Natural killer cell (primary cell): ENCODE measurements around the gene MRPS18B. TPM values are rescaled to one million over a fixed set of nuclear protein-coding genes. Genes with fewer than 3 reads are reported as not detected.

ENCODE experiments used
- ATAC-seq, 3 donors: fragments of 150-1000 bp in 2 of 3; fragments of 200-7000 bp in 1 of 3; cut with Tn5 transposase; 1 replicate in 1 of 3; 2 replicates in 2 of 3; pipeline ENCODE4 v1.10.0; 2021; ENCODE audit warnings: mild to moderate bottlenecking in 2 of 3, moderate library complexity in 2 of 3
- DNase-seq, 2 donors: peaks; one replicate each; pipeline versions ENCODE4 v3.0.0 to v3.0.0-alpha.2; 2013 to 2021; ENCODE audit warnings: mixed read lengths in 1 of 2
- H3K27ac ChIP-seq: one replicate; pipeline ENCODE4 v1.5.1; 2013; ENCODE audit warnings: mild to moderate bottlenecking, low read length
- H3K27me3 ChIP-seq: one replicate; pipeline ENCODE4 v1.6.1; 2013; ENCODE audit warnings: low read length; ENCODE audit not compliant: control insufficient read depth, insufficient read depth
- H3K36me3 ChIP-seq: one replicate; pipeline ENCODE4 v1.6.1; 2013; ENCODE audit warnings: low read length; ENCODE audit not compliant: control insufficient read depth, insufficient read depth
- H3K4me1 ChIP-seq: one replicate; pipeline ENCODE4 v1.6.1; 2013; ENCODE audit warnings: low read length; ENCODE audit not compliant: control insufficient read depth, insufficient read depth
- H3K4me3 ChIP-seq: one replicate; pipeline ENCODE4 v1.5.1; 2013; ENCODE audit warnings: low read length
- H3K9me3 ChIP-seq: one replicate; pipeline ENCODE4 v1.6.1; 2013; ENCODE audit warnings: low read length; ENCODE audit not compliant: control insufficient read depth, insufficient read depth
- H3K27ac Mint-ChIP-seq, 2 donors: one replicate each; pipeline ENCODE4 v1.8.0; 2022; ENCODE audit warnings: mild to moderate bottlenecking in 2 of 2, mixed read lengths in 2 of 2, moderate library complexity in 1 of 2
- H3K27me3 Mint-ChIP-seq, 2 donors: one replicate each; pipeline ENCODE4 v1.8.0; 2022; ENCODE audit warnings: low read depth in 2 of 2, mixed read lengths in 2 of 2
- H3K36me3 Mint-ChIP-seq: one replicate; pipeline ENCODE4 v1.8.0; 2022; ENCODE audit warnings: mixed read lengths
- H3K4me1 Mint-ChIP-seq, 2 donors: one replicate each; pipeline ENCODE4 v1.8.0; 2022; ENCODE audit warnings: mixed read lengths in 2 of 2
- H3K4me3 Mint-ChIP-seq: one replicate; pipeline ENCODE4 v1.8.0; 2022; ENCODE audit warnings: mild to moderate bottlenecking, moderate library complexity, mixed read lengths
- H3K9me3 Mint-ChIP-seq, 2 donors: one replicate each; pipeline ENCODE4 v1.8.0; 2022; ENCODE audit warnings: mixed read lengths in 2 of 2
- WGBS: methylation state at CpG from one replicate; pipeline ENCODE4 v1.1.7; 2013; ENCODE audit warnings: missing lambda C conversion rate; ENCODE audit not compliant: insufficient coverage; 5-methylcytosine and 5-hydroxymethylcytosine counted together
- intact Hi-C: fragments of 100-400 bp; cut with micrococcal nuclease; formaldehyde crosslinking; loops from one replicate; pipeline ENCODE4 v1.14.2; 2022
- total RNA-seq, 4 donors: library from RNA; stranded (reverse); fragments of 120-200 nt in 1 of 4; gene quantifications; one replicate each; pipeline versions ENCODE4 v1.2.3 to v1.2.4, GENCODE V29; 2013 to 2022
- TF ChIP-seq, protein P1 (sequence below): fragments of 200-600 bp; IDR thresholded peaks from one replicate; pipeline ENCODE4 v1.8.0; 2022; ENCODE audit warnings: antibody characterized with exemption

Gene MRPS18B
- total RNA-seq, 3 donors from 2014 or later (not counting 1 experiment from before 2014, with no cell fraction given): 14.2 to 19.9 (median 16.6) TPM

DNA sequence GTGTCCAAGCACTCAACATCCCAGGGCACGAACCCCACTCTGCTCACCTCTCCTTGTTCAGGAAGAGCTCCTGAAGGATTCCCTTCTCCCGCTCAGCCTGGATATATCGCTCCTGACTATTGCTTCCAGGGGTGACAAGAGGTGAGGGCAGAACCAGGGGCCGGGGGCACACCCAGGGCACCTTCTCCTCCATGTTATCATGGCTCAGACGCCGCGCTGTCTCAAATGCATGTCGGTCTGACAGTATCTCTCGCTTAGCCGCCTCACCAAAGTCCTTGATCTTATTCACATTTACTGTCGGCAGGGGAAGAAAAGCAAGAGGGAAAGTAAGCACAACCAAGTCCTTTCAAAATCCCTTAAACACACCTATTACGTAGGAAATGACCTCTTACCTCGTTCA lies 13.7 kb upstream of the MRPS18B start:
- Mint-ChIP-seq H3K4me3 (no peak overlapping the region), H3K27me3 (no peaks in the 10 kb centered on the region), H3K9me3 (no peaks in the 10 kb centered on the region), H3K27ac (peak overlapping the region; percentile 59), H3K36me3 (peaks cover 47% of the 10 kb centered on the region), H3K4me1 (peaks cover 35 to 47% of the 10 kb centered on the region in 2 donors)
- Histone ChIP-seq H3K27ac (no peak overlapping the region), H3K27me3 (no peaks in the 10 kb centered on the region), H3K4me3 (no peak overlapping the region), H3K4me1 (peaks cover 27% of the 10 kb centered on the region), H3K36me3 (peaks cover 86% of the 10 kb centered on the region), H3K9me3 (no peaks in the 10 kb centered on the region)
- TF ChIP-seq, protein P1, sequence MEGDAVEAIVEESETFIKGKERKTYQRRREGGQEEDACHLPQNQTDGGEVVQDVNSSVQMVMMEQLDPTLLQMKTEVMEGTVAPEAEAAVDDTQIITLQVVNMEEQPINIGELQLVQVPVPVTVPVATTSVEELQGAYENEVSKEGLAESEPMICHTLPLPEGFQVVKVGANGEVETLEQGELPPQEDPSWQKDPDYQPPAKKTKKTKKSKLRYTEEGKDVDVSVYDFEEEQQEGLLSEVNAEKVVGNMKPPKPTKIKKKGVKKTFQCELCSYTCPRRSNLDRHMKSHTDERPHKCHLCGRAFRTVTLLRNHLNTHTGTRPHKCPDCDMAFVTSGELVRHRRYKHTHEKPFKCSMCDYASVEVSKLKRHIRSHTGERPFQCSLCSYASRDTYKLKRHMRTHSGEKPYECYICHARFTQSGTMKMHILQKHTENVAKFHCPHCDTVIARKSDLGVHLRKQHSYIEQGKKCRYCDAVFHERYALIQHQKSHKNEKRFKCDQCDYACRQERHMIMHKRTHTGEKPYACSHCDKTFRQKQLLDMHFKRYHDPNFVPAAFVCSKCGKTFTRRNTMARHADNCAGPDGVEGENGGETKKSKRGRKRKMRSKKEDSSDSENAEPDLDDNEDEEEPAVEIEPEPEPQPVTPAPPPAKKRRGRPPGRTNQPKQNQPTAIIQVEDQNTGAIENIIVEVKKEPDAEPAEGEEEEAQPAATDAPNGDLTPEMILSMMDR: no peak
- DNase-seq (no peak), ATAC-seq (no peak)
- WGBS: 96% methylated on average over 13 of the region's 13 CpGs
- intact Hi-C loops: no loop called here

DNA sequence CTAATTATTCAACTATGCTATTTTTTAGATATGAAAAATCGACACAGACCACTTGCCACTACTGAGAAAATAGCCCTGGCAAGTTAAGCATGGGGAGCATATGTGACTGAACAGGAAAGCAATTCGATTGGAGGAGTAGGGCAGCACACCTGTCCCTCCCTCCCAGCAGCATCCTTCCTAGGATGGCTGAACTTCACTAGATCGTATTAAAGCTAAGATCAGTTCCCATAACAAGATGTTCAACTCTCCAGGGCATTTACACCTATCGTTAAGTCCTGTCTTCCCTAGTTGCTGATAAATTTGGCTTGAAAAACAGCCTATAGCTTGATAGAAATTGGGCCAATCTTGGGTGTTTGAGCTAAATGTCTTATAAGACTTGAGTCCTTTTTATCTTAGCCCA lies 7.6 kb upstream of the MRPS18B start:
- H3K4me3 Mint-ChIP-seq: no peak overlapping the region
- Histone ChIP-seq H3K4me1 (peaks cover 12% of the 10 kb centered on the region), H3K27ac (peak overlapping the region; percentile 27), H3K4me3 (no peak overlapping the region), H3K36me3 (peaks cover 46% of the 10 kb centered on the region), H3K9me3 (no peaks in the 10 kb centered on the region), H3K27me3 (no peaks in the 10 kb centered on the region)
- intact Hi-C loops: loop anchor here (10.0 kb wide), 1 partner anchor 745 kb away; the partner anchor contains the start of gene HLA-B
- no peaks in the 10 kb centered on the region for H3K27me3 Mint-ChIP-seq
- H3K4me1 Mint-ChIP-seq: peaks cover 54 to 65% of the 10 kb centered on the region in 2 donors
- TF ChIP-seq, protein P1: no peak
- ATAC-seq (no peak), DNase-seq (no peak)
- H3K9me3 Mint-ChIP-seq: no peaks in the 10 kb centered on the region
- H3K36me3 Mint-ChIP-seq: peaks cover 25% of the 10 kb centered on the region
- peak overlapping the region; percentile 70 to 100 for H3K27ac Mint-ChIP-seq
- WGBS: 91% methylated on average over 4 of the region's 4 CpGs

DNA sequence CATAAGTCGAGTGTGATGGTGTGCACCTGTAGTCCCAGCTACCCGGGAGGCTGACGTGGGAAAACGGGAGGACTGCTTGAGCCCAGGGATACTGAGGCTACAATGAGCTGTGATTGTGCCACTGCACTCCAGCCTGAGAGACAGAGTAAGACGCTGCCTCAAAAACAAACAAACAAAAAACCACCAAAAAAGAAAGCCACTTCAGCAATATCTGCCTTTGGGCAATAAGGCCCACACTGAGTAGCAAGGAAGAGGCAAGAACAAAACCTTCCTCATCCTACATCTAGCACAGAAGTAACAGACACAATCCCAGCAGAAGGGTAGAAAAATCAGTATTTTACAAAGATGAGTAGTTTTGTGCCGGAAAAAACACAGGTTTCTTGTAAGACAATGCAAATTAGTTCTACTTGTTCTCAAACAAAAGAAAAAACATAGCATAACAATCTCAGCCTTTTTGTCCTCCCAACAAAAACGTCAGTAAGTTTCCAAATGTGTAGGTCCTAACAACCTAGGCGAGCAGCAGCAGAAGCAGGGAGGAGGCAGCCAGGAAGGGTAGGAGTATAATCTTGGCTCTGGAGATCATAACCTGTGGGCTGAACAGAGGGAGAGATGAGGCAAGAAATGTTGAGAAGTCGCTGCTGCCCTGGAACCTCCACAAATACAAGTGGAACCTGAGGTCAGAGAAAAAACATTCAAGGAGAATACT lies 6.3 kb upstream of the MRPS18B start:
- TF ChIP-seq, protein P1: no peak
- peaks cover 42% of the 10 kb centered on the region for H3K36me3 ChIP-seq
- peaks cover 12% of the 10 kb centered on the region for H3K4me1 ChIP-seq
- no peaks in the 10 kb centered on the region for H3K27me3 ChIP-seq
- Mint-ChIP-seq H3K4me3 (no peak overlapping the region), H3K9me3 (no peaks in the 10 kb centered on the region), H3K27me3 (no peaks in the 10 kb centered on the region), H3K4me1 (peaks cover 61 to 74% of the 10 kb centered on the region in 2 donors), H3K36me3 (peaks cover 29% of the 10 kb centered on the region), H3K27ac (peak overlapping the region; percentile 96 to 100)
- WGBS: 94% methylated on average over 8 of the region's 9 CpGs
- intact Hi-C loops: loop anchor here (10.0 kb wide), 1 partner anchor 743 kb away; the partner anchor contains the start of gene HLA-B
- no peak for ATAC-seq
- no peaks in the 10 kb centered on the region for H3K9me3 ChIP-seq
- no peak overlapping the region for H3K4me3 ChIP-seq
- DNase-seq: peak in 1 of 2 donors; percentile 9
- H3K27ac ChIP-seq: no peak overlapping the region
